LNCAP (cell line): ENCODE data around the gene TIE1.

Source experiments
- TF ChIP-seq, protein P1 (sequence below): fragments of 450-650 bp; IDR thresholded peaks from 2 replicates; pipeline ENCODE4 v1.5.1; 2017; ENCODE audit warnings: mild to moderate bottlenecking

TIE1 gene

DNA sequence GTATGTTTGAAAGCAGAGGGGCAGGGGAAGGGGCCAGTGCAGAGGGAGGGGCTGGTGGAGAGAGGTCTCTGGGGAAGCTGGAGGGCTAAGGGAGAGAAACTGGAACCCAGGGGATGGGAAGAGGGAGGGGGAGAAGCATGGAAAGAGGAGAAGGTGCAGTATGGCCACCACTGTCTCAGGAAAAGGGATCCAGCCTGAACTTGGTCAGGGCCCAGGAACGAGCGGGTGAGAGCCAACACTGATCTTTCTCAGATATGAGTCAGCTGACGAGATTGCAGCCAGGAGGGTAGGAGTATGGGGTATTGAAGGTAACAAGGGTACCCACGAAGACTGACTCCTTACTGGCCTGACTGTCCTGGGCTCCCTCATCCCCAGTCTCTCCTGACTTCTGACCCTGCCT, 18.0 kb downstream of the TIE1 start:
- TF ChIP-seq, protein P1, sequence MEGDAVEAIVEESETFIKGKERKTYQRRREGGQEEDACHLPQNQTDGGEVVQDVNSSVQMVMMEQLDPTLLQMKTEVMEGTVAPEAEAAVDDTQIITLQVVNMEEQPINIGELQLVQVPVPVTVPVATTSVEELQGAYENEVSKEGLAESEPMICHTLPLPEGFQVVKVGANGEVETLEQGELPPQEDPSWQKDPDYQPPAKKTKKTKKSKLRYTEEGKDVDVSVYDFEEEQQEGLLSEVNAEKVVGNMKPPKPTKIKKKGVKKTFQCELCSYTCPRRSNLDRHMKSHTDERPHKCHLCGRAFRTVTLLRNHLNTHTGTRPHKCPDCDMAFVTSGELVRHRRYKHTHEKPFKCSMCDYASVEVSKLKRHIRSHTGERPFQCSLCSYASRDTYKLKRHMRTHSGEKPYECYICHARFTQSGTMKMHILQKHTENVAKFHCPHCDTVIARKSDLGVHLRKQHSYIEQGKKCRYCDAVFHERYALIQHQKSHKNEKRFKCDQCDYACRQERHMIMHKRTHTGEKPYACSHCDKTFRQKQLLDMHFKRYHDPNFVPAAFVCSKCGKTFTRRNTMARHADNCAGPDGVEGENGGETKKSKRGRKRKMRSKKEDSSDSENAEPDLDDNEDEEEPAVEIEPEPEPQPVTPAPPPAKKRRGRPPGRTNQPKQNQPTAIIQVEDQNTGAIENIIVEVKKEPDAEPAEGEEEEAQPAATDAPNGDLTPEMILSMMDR = no peak

DNA sequence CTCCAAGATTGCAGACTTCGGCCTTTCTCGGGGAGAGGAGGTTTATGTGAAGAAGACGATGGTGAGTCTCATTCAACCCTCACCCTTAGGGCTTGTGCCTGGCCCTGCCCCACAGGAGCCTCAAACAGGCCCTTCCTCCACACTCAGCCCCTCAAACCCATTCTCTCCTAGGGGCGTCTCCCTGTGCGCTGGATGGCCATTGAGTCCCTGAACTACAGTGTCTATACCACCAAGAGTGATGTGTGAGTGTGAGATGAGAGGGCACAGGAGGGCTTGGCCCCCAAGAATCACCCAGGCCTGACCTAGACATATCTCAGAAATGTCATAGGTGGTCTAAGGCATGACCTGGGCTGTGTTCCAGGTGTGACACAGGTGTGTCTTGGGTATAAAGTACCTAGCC, 18.5 kb downstream of the TIE1 start:
- TF ChIP-seq, protein P1 = no peak

DNA sequence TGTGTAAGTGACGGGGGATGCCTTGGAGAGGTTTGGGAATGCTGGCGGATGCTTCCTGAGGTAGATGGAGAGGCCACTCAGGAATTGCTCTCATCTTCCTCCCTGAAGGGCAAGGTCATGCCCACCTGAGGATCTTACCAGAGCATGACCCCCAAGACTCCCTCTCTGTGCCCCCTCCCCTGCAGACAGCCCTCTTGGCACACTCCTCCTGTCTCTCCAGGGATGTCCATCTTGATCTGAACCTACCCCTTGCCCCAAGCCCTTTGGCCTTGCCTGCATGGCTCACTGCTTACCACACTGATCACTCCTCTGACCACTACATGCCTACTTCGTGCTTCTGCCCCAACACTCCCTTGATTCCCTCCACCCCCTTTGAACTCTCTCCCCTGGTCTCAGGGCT, 19.0 kb downstream of the TIE1 start:
- TF ChIP-seq, protein P1 = no peak

DNA sequence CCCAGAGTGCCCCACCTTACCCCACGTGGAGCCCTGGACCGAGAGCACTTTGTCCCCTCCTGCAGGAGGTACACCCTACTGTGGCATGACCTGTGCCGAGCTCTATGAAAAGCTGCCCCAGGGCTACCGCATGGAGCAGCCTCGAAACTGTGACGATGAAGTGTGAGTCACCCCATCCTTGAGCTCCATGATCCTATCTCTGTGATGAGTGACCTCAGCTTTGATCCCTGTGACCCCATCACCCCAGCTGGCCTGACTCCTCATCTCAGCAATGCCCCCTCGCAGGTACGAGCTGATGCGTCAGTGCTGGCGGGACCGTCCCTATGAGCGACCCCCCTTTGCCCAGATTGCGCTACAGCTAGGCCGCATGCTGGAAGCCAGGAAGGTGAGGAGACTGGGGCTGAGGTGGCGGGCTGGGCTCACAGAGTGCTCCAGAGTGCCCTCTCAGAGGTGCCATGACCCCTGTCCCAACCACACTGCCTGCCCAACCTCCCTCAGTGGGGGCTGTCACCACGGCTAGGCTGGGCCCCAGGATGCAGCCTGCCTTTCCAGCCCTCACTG, 20.6 kb downstream of the TIE1 start:
- TF ChIP-seq, protein P1 = no peak

DNA sequence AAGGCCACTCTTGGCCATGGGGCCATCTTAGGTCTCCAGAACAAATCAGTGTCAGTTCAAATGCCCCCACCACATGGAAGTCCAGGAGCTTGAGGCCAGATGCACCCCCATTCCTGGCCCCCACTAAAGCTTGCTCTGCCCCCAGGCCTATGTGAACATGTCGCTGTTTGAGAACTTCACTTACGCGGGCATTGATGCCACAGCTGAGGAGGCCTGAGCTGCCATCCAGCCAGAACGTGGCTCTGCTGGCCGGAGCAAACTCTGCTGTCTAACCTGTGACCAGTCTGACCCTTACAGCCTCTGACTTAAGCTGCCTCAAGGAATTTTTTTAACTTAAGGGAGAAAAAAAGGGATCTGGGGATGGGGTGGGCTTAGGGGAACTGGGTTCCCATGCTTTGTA, 21.7 kb downstream of the TIE1 start:
- TF ChIP-seq, protein P1 = no peak

- TF ChIP-seq, protein P1 = no peak
Measured at GRCh38 chr1:43324810-43325209, 24.0 kb downstream of the TIE1 start.

DNA sequence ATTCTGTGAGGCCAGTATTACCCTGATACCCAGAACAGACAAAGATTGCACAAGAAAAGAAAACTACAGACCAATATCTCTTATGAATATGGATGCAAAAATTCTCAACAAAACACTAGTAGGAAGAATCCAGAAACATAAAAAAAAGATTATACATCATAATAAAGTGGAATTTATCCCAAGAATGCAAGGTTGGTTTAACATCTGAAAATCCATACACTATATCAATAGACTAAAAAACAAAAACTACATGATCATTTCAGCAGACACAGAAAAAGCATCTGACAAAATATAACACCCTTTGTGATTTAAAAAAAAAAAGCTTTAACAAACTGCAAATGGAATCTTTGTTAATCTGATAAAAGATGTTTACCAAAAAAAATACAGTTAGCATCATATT, 24.6 kb downstream of the TIE1 start:
- TF ChIP-seq, protein P1 = no peak

DNA sequence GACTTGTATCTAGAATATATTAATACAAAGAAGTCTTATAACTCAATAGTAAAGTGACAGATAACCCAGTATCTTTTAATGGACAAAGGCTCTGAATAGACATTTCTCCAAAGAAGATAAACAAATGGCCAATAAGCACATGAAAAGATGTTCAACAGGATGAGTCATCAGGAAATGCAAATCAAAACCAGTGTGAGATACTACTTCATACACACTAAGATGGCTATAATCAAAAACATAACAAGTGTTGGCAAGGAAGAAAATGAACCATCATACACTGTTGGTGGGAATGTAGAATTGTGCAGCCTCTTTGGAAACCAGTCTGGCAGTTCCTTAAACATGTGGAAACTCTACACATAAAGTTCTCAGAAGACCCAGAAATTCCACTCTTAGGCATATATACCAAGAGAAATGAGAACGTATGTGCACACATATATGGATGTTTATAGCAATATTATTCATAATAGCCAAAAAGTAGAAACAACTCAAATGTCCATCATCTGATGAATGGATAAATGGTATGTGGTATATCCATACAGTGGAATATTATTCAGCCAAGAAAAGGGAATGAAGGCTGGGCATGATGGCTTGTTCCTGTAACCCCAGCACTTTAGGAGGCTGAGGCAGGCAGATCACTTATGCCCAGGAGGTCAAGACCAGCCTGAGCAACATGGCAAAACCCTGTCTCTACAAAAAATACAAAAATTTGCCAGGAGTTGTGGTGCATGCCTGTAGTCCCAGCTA, 26.9 kb downstream of the TIE1 start:
- TF ChIP-seq, protein P1 = no peak
